ENCODE data around the gene GJD3. TPM values are rescaled to one million over a fixed set of nuclear protein-coding genes. Genes with fewer than 3 reads are reported as not detected.

The GJD3 gene
- polyA plus RNA-seq, 1 donor from 2014 or later: not detected

- no peak overlapping the region for H3K27ac ChIP-seq (ENCODE audit: low read length)
- H3F3A ChIP-seq (ENCODE audit: insufficient read depth, low read length, poor library complexity, severe bottlenecking): no peaks in the 10 kb centered on the region
- H3K36me3 ChIP-seq (ENCODE audit: insufficient read depth, low read length): no peaks in the 10 kb centered on the region
- H3K9me3 ChIP-seq (ENCODE audit: low read length): no peaks in the 10 kb centered on the region
- no peaks in the 10 kb centered on the region for H3K9me2 ChIP-seq (ENCODE audit: insufficient read depth, low read length)
- no peak overlapping the region for H3K9ac ChIP-seq (ENCODE audit: low read length)
- no peak overlapping the region for H3K4me2 ChIP-seq (ENCODE audit: low read length)
- no peak for TF ChIP-seq POLR2AphosphoS5 (IDR thresholded peaks at IDR 0.05)
- no peak for TF ChIP-seq SMC3 (conservative IDR thresholded peaks at IDR 0.05; ENCODE audit: poor library complexity)
- no peaks in the 10 kb centered on the region for H3K27me3 ChIP-seq (ENCODE audit: insufficient read depth, low read depth, low read length)
- no peaks in the 10 kb centered on the region for H4K20me1 ChIP-seq (ENCODE audit: insufficient read depth)
- H3K4me3 ChIP-seq (ENCODE audit: low read length): no peak overlapping the region
- H2AFZ ChIP-seq (ENCODE audit: low read depth, low read length): no peak overlapping the region
- H3K79me2 ChIP-seq (replicated peaks; ENCODE audit: insufficient read depth, low read length): no peaks in the 10 kb centered on the region
These were observed 10.4 kb upstream of the GJD3 start for GRCh38 chr17:40374821-40375498.

DNA sequence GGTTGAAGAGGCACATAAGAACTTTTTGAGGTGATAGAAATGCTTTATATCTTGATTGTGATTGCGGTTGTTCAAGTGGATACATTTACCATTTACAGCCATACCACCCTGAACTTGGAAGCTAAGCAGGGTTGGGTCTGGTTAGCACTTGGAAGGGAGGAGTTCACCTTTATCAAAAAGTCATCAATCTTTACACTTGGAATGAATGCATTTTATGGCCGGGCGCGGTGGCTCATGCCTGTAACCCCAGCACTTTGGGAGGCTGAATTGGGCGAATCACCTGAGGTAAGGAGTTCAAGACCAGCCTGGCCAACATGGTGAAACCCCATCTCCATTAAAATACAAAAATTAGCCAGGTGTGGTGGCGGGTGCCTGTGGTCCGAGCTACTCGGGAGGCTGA, 9.5 kb upstream of the GJD3 start:
- no peaks in the 10 kb centered on the region for H3F3A ChIP-seq (ENCODE audit: insufficient read depth, low read length, poor library complexity, severe bottlenecking)
- no peak overlapping the region for H3K27ac ChIP-seq (ENCODE audit: low read length)
- H3K27me3 ChIP-seq (ENCODE audit: insufficient read depth, low read depth, low read length): no peaks in the 10 kb centered on the region
- H4K20me1 ChIP-seq (ENCODE audit: insufficient read depth): no peaks in the 10 kb centered on the region
- no peaks in the 10 kb centered on the region for H3K9me2 ChIP-seq (ENCODE audit: insufficient read depth, low read length)
- H3K9ac ChIP-seq (ENCODE audit: low read length): no peak overlapping the region
- no peak overlapping the region for H3K4me3 ChIP-seq (ENCODE audit: low read length)
- H3K9me3 ChIP-seq (ENCODE audit: low read length): no peaks in the 10 kb centered on the region
- H3K36me3 ChIP-seq (ENCODE audit: insufficient read depth, low read length): no peaks in the 10 kb centered on the region
- H3K79me2 ChIP-seq (replicated peaks; ENCODE audit: insufficient read depth, low read length): no peaks in the 10 kb centered on the region
- H3K4me2 ChIP-seq (ENCODE audit: low read length): no peak overlapping the region
- no peak overlapping the region for H2AFZ ChIP-seq (ENCODE audit: low read depth, low read length)
- TF ChIP-seq EZH2 (IDR thresholded peaks at IDR 0.05; ENCODE audit: borderline replicate concordance, insufficient read depth, low read length, poor library complexity, severe bottlenecking): no peak
- TF ChIP-seq, protein P1, sequence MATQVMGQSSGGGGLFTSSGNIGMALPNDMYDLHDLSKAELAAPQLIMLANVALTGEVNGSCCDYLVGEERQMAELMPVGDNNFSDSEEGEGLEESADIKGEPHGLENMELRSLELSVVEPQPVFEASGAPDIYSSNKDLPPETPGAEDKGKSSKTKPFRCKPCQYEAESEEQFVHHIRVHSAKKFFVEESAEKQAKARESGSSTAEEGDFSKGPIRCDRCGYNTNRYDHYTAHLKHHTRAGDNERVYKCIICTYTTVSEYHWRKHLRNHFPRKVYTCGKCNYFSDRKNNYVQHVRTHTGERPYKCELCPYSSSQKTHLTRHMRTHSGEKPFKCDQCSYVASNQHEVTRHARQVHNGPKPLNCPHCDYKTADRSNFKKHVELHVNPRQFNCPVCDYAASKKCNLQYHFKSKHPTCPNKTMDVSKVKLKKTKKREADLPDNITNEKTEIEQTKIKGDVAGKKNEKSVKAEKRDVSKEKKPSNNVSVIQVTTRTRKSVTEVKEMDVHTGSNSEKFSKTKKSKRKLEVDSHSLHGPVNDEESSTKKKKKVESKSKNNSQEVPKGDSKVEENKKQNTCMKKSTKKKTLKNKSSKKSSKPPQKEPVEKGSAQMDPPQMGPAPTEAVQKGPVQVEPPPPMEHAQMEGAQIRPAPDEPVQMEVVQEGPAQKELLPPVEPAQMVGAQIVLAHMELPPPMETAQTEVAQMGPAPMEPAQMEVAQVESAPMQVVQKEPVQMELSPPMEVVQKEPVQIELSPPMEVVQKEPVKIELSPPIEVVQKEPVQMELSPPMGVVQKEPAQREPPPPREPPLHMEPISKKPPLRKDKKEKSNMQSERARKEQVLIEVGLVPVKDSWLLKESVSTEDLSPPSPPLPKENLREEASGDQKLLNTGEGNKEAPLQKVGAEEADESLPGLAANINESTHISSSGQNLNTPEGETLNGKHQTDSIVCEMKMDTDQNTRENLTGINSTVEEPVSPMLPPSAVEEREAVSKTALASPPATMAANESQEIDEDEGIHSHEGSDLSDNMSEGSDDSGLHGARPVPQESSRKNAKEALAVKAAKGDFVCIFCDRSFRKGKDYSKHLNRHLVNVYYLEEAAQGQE (IDR thresholded peaks at IDR 0.05; ENCODE audit: borderline replicate concordance): no peak
- no peak for TF ChIP-seq RAD21 (conservative IDR thresholded peaks at IDR 0.05)
- no peak for TF ChIP-seq EP300 (conservative IDR thresholded peaks at IDR 0.05; ENCODE audit: poor library complexity, severe bottlenecking)
- TF ChIP-seq MXI1 (conservative IDR thresholded peaks at IDR 0.05; ENCODE audit: poor library complexity, severe bottlenecking): no peak
- no peak for TF ChIP-seq POLR2AphosphoS5 (IDR thresholded peaks at IDR 0.05)
- TF ChIP-seq TAF1 (IDR thresholded peaks at IDR 0.05; ENCODE audit: low read depth): no peak
- no peak for TF ChIP-seq SMC3 (conservative IDR thresholded peaks at IDR 0.05; ENCODE audit: poor library complexity)
- no peak for TF ChIP-seq CTCF (IDR thresholded peaks at IDR 0.05; ENCODE audit: poor library complexity, severe bottlenecking)

All from neural cell (in vitro differentiated cells).